Left hindlimb (tissue), 1 donor: ENCODE results near the gene C14orf119.

Experiments
- DNase-seq: peaks from one replicate; pipeline ENCODE4 v3.0.0-alpha.2; 2018

The C14orf119 gene

DNA sequence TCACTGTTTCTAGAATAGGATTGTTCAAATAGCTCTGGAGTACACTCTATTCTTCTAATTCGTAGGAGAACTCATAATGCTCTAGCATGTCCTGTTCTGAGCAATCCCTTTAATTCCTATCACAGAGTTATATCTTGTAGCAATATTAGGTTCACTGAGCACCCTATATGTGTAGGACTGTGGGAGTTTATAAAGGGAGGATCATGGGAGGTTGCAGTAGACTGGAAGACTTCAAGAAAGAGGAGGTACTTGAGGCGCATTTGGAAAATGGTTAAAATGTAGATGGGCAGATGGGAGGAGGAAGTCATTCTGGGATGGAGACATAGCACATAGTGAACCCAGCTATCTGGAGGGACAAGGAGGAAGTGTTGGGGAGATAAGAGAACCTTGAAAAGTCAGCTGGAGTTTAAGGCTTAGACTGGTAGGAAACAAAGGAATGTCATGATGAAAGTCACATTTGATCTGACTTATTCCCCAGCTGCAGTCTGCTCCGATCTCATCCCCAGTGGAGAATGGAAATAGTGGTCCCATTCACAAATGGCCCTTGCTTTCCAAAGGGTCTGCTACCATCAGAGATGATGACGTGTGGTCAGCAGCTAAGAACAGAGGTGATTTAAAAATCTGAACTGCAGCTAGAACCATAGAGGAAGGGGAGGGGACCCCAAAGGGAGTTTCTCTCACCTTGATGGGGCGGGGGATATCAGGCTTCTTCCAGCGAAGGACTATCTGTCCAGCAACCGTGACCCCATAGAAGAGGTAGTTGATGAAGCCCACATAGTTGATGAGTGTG, 33.9 kb downstream of the C14orf119 start:
- DNase-seq = no peak

DNA sequence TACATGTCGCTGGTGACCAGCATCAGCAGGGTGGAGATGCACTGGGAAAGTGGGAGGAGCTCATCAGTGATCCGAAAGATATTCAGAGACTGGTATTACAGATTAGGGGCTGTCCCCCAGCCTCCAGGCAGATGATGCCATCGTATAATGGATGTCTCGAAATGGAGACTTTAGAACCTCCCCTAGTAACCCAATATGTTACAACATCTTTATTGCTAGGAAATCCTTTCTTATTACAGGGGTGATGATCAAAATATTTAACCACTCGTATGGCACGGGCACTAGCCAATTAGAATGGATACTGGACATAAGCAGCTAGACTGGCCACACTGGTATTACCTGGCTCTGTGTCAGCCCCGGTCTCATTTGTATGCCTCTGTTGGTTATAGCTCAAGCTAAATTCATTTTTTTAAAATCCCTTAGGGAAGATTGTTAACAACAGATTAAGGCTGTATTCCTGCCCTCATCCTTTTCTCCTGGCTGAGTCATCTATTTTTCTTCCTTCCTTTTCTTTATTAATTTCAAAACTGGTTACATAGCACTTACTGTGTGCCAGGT, 34.5 kb downstream of the C14orf119 start:
- DNase-seq = no peak

DNA sequence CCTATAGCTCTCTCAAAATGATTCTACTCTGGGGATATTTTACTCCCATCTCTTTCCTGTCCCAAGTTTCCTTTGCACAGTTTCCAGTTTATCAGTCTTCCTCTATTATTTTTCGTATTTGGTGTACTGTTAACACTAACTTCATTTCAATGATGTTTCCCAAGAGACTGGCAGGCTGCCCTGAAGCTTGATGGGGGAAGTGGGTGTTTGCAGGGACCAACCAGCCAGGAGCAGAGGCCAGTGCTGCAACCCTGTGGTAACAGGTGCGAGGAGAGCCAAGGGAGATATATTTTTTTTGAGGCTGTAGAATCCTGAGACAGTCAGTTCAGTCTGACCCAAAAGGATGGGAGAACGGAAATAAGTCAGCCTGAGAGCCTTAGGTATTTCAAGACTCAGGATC, 35.6 kb downstream of the C14orf119 start:
- no peak for DNase-seq

DNA sequence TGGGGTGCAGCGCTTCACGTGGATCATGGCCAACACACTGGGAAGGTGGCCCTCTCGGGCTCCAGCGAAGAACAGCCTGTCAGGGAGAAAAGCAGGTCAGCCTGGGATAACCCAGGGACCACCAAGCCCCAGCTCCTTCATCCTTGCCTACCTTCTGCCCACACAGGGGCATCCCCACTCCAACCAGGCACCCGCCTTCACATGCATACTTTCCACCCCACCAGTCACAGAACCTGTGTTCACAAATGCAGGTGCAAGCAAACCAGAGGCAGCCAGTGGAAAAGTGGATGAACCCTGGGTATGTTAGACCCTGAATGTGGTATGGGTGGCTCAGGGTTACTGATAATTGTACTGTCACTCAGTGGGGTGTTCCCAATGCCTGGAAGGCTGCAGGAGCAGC, 36.2 kb downstream of the C14orf119 start:
- DNase-seq = no peak

DNA sequence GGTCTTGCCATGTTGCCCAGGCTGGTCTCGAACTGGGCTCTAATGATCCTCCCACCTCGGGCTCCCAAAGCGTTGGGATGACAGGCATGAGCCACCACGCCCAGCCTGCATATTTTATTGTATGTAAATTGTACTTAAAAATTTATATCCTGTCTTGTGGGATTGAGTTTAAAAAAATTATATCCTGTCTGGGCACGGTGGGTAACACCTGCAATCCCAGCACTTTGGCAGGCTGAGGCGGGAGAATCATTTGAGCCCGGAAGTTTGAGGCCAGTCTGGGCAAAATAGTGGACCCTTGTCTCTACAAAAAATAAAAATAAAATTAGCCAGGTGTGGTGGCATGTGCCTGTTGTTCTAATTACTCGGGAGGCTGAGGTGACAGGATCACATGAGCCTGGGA, 37.7 kb downstream of the C14orf119 start:
- no peak for DNase-seq

DNA sequence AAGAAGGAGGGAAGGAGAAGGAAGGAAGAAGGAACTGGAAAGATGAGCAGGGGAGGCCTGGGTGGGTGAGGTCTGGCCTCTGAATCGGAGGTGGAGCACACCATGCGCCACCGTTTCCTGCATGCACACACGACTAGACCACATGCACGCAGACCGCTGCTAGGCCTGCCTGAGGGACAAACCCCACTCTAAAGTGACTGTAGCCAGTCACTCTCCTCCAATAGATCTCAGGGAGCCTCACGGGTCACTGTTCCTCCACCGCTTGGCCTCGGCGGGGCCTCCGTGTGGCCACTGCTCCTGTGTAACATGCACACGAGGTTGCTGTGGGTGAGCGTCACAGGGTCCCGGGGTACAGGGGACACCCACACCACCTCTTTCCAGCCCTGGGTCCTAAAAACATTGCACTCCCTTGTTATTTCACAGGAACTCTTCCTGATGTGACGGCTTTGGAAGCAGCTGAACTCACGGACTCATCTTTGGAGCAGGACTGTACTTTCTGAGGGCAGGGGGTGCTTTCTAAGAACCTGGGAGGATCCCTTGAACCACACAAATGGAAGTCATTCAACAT, 41.3 kb downstream of the C14orf119 start:
- DNase-seq = no peak

DNA sequence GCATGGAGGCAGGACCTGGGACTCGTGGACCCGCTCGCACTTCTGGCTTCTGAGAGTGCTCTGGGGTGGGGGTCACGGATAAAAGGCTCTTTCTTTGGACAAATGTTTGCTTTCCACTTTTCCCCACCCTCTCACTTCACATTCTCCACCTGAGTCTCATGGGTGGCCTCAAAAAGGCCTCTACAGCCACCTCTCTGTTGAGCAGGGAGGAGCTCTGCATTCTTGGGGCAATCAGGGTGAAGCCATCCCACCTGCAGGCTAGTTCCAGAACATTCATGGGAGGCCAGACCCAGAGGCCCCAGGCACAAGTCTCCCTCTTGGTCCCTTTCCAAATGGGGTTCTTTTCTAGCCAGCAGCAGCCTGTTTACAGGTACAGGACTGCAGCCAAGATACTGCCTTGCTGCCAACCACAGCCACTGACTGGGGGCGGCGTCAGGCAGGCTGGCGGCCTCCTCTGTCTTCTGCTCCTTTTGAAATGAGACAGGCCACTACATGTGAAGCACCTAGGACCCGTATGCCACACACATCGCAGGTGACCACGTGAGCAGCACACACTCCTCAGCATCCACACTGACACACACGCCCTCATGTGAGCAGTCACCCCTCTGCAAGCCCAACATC, 42.0 kb downstream of the C14orf119 start:
- no peak for DNase-seq

DNA sequence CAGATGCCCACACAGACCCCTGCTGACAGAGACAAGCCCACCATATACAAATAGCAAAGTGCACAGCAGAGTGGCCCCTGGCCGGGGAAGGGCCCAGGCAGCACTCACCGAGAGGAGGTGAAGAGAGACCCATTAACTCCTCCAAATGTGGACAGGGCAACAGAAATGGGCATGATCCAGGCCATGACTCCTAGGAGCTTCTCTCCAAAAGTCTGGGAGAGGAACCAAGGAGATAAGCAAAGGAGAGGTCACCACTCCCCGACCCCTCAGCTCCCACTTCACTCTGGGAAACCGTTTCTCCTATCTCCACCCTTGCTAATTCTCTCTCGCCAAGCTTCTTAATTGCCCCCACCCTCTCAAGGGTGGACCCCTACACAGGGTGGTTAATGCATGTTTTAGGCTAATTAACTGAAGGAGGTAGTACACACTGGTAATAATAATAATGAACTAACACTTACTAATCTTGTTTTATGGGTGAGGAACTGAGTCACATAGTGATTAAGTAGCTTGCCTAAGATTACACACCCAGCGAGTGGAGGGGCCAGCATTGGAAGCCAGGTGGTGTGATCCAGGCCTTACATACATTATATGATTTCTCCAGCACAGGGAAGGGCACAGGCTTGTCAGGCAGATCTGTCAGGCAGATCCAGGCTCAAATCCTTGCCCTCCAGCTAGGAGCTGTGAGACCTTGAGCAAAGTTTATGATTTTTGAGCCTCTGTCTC, 42.7 kb downstream of the C14orf119 start:
- no peak for DNase-seq

DNA sequence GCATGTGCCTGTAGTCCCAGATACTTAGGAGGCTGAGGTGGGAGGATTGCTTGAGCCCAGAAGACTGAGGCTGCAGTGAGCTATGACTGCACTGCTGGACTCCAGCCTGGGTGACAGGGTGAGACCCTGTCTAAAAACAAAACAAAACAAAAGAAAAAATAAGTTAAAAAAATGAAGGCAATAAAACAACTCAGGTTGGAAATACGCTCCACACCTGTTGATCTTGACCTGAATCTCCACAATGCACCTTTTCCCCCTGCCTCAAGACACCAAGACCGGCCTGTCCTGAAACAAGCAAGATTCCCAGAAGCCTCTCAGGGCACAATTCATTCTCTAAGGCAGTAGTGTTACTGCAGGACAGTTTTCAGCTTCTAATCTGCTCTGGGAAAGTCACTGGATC, 44.6 kb downstream of the C14orf119 start:
- no peak for DNase-seq

DNA sequence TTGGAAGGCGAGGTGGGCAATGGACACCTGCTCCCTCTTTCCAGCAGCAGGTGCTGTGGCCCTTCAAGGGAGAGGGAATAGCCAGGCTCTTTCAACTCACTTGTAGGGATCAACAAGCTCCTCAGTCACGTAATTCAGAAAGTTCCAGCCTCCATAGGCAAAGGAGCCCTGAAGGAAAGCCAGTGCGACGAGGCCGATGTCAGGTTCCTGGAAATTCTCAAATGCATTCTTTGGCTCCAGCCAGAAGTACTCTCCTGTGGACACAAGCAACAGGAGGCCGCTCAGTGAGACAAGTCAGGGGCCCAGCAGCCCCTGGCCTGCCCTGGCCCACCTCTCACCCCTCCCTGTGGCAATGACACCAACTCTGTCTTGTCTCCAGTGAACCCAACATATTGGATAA, 45.1 kb downstream of the C14orf119 start:
- DNase-seq = no peak

DNA sequence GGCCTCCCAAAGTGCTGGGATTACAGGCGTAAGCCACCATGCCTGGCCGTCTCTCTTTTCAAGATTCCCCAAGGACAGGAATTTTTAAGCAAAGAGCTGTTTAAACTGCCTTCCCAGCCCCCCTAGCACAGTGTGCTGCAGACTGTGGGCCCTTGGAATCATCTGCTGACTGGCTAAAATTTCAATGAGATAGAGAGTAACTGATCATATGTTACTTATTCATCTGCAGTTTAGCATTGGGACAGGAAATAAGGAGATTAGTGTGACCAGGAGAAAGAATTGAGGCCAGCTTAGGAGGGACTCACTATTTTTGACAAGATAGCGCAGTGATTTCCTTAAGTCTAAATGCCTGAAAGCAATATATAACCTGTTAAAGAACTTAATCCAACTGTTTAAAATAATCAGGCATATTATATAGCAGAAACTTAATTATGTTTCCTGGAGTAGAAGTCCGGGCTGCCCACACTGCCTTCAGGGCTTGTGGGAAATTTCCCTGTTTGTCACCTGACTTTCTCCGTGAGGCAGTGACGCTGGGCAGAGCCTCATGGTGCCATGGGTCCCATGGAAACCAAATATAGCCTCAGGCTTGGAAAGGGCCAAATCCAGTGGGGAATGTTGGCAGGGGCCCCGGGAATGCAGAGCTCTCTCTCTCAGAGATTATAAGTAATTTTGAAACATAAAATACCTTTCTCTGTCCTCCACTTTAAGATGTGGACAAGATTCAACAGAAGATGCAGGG, 46.6 kb downstream of the C14orf119 start:
- no peak for DNase-seq

DNA sequence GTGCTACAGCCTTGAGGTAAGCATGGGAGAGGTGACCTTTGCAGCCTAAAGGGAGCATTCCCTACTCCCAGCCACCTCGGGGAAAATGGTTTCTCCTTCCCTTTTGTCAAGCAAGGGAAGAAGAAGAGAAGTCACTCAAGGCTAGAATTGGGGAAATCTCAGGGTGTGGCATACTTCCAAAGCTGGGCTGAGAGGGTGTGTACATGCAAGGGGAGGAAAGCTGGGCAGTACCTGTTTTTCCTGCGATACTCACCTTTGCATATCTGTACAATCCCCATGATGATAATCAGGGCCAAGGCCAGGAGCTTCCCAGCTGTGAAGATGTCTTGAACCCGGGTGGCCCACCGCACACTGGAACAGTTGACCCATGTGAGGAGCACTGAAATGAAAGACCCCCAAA, 47.5 kb downstream of the C14orf119 start:
- DNase-seq = no peak

DNA sequence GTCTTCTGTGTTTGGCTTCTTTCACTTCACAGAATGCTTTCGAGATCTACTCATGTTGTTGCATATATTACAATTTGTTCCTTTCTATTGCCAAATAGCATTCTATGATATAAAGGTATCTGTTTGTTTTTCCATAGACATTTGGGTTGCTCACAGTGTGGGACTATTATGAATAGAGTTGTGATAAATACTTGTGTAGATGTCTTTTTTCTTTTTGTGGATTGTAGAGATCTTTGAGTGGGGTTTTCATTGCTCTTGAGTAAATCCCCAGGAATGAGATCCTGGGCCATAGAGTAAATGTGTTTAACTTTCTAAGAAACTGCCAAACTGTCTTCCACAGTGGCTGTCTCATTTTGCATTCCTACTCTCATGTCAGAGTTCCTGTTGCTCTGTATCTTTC, 48.6 kb downstream of the C14orf119 start:
- no peak for DNase-seq

DNA sequence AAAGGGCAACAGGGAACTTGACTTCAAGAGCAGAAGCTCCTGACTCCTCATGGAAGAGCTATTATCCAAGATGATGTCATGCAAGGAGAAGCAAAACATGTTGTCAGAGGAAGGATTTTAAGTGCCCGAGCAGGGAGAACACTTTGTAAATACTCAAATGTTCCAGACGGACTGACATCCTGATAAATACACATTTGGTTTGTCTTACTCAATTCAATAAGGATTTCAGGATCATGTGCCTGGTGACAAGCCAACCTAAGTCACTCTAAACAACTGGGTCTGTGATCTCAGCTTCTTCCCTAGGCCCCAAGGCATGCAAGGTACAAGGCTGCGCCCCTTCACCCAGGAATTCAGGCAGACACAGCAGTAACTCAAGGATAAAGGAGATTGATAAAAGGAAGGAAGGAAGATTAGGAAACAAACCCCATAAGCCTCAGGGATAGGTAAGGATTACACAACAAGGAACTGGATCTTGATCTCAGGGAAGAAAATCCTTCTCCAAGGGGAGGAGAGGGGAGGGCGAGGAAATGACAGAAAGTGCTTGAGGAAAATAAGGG, 50.6 kb downstream of the C14orf119 start:
- DNase-seq = no peak

DNA sequence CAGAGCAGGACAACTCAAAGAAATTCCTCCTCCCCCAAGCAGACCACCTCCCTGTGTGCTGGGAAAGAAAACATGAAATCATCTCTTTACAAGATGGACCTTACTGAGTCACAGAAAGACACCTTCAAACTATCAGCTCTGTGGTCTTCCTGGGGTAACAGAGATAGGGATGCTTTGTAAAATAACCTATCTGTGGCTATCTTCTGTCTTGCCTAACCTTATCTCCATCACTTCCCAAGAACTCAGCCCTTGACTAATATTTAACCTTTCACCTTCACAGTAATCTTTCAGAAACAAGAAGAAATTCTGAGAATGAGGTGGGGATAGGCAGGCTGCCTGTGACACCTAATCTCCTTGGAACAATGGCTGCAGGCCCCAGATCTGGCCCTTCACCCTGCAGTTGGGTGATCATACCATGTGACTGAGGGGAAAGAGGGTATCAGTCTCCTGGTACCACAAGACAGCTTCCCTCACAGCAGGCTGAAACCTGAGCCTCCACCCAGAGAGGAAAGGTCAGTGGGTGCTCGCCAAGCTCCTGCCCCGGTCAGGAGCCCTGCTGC, 51.1 kb downstream of the C14orf119 start:
- DNase-seq = no peak

DNA sequence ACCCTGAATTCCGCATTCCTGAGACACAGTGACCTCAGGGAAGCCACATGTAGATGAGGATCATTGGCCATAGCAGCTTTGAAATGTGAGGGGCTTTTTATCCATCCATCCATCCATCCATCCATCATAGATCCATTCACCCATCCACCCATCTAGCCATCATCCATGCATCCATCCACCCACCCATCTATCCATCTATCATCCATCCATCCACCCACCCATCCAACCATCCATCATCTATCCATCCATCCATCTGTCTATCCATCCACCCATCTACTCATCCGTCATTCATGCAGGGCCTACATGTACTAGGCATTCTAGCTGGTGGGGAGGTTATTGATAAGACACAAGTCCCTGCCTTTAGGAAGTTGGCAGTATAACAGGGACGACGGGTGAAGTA, 51.7 kb downstream of the C14orf119 start:
- DNase-seq = no peak

DNA sequence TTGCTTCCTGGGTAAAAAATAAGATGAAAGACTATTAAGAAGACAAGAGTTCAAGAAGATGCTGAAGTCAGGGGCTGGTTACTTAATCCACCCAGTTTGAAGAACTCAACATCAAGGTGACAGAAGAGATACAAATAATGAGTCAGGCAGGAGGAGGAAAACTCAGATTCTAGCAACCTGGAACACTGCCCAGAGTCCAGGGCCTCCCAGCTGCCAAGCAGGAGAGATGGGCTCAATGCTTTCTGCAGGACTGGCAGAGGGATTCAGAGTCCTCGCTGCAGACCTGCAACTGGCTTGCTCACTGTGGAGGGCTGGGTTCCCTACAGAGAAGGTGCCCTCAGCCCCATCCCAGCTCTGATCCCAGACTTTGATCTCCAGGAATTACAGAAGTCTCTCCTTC, 52.4 kb downstream of the C14orf119 start:
- DNase-seq = no peak

DNA sequence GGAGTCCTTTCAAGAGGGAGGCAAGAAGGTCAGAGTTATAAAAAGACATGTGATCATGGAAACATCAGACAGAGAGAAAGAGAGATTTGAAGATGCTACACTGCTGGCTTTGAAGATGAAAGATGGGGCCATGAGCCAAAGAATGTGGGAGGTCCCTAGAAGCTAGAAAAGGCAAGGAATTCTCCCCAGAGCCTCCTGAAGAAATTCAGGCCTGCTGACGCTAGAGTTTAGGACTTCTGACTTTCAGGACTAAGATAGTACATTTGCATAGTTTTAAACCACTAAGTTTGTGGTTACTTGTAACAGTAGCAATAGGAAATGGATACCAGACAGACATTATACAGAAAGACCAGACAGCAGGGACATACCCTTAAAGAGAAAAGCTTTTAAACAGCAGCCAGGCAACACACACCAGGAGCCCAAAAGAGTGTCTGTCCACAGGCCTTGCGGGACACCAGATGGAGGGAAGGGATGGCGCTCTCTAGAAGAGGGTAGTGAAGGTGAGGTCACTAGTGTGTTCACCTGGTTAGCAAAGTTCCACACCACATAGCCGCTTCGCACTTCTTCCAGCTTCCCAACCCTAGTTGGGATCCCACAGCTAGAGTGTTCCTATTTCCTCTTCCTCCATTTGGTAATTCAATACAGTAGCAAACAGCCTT, 53.4 kb downstream of the C14orf119 start:
- DNase-seq = no peak

DNA sequence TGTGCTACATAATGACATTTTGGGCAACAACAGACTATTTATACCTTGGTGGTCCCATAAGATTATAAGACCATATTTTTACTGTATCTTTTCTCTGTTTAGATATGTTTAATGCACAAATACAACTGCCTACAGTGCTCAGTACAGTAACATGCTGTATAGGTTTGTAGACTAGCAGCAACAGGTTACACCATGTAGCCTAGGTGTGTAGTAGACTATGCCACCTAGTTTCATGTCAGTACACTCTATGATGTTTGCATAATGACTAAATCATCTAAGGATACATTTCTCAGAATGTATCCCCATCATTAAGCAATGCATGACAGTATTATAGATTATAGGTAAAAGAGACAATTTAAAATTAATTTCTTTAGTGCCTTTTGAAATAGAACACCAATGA, 54.4 kb downstream of the C14orf119 start:
- no peak for DNase-seq
